NCI-H1417 treated with DMSO at 0.1 percent for 48 hours (cell line): ENCODE results near the gene CCR2.
"Not testable (repeated sequence)": the region's sequence is repeated elsewhere in the genome, so short reads cannot be mapped to it uniquely, and the experiment has no call there.

Experiments
- DNase-seq: peaks from one replicate; lab custom pipeline; 2025; lab: John Stamatoyannopoulos, UW

The CCR2 gene

DNA sequence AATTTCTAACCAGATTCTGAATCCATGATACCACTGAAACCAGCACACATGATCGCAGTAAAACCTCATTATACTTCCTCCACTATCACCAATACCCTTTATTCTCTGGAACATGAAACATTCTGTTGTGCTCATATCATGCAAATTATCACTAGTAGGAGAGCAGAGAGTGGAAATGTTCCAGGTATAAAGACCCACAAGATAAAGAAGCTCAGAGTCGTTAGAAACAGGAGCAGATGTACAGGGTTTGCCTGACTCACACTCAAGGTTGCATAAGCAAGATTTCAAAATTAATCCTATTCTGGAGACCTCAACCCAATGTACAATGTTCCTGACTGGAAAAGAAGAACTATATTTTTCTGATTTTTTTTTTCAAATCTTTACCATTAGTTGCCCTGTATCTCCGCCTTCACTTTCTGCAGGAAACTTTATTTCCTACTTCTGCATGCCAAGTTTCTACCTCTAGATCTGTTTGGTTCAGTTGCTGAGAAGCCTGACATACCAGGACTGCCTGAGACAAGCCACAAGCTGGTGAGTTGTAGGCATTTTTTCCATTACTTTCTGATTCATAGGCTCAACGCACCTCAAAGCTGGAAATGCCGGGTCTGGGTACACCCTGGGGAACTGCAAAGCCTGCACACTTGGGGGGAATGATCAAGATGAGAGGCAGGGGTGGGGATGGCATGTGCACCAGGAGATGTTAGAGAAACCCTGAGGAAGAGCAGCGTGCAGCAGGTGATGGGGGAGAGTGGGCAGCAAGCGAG is at the start of gene CCR2:
TSS of gene CCR2 (plus strand) at position 465 of the 764 bp plus-strand sequence. CDS start 3,417 bp downstream, outside the sequence.
- no peak for DNase-seq

DNA sequence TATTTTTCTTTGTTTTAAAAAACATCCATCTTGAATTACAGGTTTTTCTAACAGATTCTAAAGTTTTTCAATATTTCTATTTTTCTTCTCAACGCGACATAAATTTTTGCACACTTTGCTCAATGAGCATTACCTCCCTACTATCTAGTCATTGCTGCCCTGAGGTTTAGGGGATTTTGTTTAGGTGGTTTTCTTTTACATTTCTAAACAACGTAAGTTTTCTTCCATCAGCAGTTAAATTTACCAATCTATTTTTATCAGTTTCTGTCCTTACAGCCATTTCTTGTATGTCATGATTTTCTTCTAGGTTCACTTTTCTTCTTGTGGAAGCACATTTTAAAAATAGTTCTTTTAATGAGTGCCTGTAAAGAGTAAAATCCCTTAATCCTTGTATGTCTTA is 49.2 kb upstream of the CCR2 start:
- no peak for DNase-seq

DNA sequence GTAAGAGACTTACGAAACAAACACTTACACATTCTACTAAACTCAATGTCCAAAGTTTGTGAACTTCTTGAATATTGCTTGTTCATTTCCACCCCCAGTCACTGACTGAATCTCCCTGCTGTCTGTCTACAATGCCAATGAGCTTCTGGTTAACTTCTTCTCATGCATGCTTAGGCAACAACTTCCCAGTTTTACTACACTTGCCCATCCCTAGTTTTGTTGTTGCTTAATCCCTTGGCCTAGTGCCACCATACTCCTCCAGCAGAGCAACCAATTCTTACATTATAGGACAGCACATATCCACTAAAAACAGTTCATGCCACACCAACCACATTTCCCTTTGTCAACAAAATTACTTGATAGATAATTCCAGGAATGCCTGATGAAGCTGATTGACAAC is 40.9 kb upstream of the CCR2 start:
- no peak for DNase-seq

DNA sequence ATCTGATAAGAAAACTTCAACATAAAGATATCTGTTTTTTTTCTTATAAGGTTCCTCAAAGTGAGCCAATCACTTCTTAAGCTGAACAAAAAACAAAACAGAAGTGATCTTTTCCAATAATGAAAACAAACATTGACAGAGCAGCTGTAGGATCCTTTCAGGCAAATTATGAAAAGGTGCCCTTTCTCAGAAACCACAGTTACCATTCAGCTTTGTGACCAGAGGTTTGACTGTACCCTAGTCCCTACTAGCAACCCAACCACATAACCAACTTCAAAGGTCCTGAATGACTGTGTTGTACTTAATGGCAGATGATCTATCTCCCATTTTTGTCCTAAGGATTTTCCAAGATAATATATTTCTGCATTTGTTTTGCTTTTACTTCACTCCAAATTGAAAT is 39.4 kb upstream of the CCR2 start:
- no peak for DNase-seq

DNA sequence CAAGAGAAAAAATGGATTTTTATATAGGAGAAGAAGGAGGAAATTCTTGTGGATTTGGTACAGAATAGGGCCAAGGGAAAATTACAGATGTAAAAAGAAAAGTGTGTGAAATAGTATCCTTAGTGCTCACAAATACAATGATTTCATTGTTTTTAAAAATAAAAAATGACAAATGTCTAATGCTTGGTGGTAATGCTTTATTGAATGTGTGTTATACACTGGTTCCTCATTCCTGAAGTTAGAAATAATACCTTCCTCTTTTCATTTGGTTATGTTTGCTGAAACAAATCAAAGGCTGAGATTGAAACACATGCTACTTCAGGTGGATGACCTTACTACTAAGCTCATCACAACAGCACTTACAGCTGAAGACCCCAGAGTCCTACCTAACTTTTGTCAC is 37.7 kb upstream of the CCR2 start:
- DNase-seq = no peak

DNA sequence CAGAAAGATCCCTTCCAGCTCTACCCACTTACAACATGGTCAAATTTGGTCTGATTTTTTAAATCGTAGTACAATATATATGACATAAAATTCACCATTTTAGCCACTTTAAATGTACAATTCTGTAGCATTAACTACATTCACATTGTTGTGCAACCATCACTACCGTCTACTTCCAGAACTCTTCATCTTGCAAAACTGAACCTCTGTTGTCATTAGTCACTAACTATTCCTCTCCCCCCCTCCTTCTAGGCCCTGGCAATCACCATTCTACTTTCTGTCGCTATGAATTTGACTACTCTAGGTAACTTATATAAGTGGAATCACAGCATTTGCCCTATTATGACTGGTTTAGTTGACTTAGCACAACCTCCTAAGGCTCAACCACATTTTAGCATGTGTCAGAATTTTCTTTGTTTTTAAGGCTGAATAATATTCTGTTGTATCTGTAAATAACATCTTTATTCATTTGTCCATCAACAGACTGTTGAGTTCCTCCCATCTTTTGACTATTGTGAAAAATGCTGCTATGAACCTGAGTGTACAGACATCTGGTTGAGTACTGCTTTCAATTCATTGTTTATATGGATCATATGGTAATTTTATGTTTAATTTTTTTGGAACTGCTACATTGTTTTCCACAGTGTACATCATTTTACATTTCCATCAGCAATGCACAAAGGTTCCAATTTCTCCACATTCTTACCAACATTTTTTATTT is 35.5 kb upstream of the CCR2 start:
- DNase-seq = no peak

DNA sequence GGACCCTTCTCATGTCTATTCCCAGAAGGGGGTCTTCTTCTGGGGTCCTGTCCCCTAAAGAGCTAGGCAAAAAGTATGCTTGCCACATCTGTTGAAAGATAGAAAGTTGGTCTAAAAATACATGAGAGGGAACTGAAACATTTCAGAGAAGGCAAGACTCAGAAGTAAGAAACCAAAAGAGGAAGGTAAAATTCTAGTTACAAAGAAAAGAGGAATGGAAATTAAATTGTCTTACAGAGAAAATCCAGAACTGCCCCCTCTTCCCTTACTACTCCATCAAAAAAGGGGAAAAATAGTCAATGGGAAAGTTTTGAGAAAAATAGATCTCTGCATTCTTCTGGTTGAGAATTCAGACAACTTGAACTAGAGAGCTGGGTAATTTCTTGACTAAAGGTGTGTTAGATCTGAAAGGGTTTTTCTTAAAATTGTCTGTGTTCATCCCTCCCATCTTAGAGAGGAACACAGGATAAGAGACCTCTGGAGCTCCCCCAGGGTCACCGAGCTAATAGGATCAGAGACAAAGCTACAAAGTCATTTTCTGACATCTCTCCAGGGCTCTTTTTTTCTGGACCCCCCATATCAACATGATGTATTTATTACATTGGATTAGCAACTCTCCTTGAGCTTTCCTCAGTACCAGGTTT is 32.3 kb upstream of the CCR2 start:
- no peak for DNase-seq

DNA sequence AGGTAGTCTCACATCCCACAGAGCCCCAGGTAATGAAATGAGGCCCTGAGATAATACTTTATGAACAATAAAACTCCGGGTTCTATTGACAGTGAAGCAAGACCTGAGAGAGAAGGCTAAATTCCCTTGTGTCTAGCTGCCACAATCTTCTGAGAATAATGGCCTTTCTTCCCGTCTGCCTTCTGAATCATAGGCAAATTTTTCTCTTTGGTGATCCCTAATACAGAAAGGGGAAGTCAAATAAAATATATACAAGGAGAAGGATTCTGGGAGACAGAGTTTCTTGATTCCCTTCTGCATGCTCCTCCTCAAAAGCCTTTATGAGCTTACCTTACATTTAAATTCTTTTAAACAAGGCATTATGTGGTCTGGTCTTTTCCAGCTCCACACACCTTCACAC is 29.9 kb upstream of the CCR2 start:
- DNase-seq = no peak

DNA sequence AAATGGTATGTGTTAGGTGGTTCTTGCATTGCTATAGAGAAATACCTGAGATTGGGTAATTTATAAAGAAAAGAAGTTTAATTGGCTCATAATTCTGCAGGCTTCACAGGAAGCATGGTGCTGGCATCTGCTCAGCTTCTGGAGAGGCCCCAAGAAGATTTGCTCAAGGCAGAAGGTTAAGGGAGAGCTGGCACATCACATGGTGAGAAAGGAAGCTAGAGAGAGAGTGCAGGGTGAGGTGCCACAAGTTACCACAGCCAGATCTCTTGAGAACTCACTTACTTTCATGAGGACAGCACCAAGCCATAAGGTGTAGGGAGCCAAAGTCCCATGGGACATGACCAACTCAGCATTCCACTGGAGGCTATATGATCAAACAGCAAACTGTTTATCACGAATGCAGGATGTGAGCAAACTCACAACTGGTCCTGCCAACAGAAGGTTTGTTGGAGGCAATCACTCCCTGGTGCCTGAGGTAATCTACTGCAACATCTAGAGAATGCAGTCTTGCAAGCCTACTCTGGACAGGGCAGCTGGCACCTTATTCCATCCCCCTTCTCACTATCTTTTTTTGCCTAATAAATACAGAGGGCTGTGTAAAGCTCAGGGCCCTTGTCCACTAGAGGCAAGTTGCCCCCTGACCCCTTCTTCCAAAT is 28.1 kb upstream of the CCR2 start:
- no peak for DNase-seq

DNA sequence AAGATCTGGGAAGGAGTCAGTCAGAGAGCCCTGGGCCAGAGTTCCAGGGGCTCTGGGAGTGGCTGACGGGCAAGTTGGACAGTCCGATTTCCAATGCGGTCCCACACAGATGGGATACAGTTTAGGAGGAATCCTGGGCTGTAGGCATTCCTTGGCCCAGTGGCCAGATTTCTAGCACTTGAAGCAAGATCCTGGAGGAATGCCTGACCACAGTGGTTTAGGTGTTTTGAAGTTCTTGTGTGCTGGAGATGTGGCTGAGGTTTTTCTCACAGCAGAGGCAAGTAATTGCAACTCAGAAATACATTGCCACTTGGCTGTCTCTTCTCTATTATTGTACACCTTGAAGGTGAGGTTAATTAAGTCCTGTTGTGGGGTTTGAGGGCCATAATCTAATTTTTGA is 23.2 kb upstream of the CCR2 start:
- DNase-seq = not testable (repeated sequence)

DNA sequence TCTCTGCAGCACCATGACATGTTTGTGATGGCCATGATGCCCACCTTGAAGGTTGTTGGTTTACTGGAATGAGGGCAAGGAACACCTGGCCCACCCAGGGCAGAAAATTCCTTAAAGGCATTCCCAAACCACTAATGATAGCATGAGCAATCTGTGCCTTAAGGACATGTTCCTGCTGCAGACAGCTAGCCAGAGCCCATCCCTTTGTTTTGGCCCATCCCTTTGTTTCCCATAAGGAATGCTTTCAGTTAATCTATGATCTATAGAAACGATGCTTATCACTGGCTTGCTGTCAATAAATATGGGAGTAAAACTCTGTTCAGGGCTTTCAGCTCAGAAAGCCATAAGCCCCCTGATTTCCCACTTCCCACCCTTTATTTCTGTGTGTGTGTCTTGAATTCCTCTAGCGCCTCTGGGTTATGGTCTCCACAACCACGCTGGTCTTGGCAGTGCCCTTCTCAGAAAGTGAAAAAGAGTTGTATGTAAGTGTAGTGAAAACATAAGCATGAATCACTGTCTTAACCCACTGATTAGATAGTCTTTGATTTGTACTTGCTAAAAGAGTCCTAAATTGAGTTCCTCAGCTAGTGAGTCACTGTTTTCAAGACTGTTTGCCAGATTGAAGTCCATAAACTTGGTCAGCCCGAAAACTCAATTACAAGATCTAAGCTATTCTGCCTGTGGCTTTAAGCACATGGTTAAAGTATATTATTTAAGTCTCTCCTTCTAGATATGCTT is 19.0 kb upstream of the CCR2 start:
- no peak for DNase-seq

DNA sequence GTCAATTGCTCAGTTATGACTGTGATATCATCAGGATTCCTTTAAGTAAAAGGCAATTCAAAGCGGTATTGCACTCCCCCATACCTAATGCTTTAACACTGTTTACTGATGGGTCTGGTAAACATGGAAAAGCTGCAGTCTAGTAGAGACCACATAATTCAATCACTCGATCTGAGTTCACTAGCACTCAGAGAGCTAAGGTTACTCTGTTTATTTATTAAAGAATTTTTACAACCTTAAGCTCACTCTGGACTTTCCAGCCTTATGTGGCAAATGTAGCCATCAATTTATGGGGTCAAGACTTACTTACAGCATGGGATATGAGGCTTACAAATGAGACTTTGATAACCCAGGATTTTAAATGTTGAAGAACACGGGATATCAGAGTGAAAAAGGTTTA is 18.4 kb upstream of the CCR2 start:
- no peak for DNase-seq

DNA sequence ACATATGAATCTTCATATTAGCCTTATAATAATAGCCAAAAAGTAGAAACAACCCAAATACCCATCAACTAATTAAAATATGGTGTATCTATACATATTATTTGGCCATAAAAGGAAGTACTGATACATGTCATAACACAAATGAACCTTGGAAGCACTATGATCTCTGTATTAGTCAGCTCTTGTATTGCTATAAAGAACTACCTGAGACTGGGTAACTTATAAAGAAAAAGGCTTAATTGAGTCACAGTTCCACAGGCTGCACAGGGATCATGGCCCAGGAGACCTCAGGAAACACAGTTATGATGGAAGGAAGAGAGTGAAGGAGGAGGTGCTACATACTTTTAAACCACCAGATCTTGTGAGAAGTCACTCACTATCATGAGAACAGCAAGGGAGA is 16.0 kb upstream of the CCR2 start:
- no peak for DNase-seq

DNA sequence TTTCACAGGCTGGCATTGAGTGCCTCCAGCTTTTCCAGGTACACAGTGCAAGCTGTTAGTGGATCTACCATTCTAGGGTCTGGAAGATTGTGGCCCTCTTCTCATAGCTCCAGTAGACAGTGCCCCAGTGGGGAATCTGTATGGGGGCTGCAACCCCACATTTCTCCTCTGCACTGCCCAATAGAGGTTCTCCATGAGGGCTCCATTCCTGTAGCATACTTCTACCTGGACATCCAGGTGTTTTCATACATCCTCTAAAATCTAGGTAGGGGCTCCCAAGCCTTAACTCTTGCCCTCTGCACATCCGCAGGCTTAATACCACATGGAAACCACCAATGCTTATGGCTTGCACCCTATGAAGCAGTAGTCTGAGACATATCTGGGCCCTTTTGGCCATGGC is 15.1 kb upstream of the CCR2 start:
- DNase-seq = no peak

DNA sequence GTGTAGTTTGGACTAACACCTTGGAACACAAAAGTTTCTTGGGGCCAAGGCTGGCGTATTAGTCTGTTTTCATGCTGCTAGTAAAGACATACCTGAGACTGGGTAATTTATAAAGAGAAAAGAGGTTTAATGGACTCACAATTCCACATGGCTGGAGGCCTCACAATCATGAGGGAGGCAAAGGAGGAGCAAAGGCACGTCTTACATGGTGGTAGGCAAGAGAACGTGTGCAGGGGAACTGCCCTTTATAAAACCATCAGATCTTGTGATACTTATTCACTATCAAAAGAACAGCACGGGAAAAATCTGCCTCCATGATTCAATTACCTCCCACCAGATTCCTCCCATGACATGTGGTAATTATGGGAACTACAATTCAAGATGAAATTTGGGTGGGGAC is 9.4 kb upstream of the CCR2 start:
- no peak for DNase-seq

DNA sequence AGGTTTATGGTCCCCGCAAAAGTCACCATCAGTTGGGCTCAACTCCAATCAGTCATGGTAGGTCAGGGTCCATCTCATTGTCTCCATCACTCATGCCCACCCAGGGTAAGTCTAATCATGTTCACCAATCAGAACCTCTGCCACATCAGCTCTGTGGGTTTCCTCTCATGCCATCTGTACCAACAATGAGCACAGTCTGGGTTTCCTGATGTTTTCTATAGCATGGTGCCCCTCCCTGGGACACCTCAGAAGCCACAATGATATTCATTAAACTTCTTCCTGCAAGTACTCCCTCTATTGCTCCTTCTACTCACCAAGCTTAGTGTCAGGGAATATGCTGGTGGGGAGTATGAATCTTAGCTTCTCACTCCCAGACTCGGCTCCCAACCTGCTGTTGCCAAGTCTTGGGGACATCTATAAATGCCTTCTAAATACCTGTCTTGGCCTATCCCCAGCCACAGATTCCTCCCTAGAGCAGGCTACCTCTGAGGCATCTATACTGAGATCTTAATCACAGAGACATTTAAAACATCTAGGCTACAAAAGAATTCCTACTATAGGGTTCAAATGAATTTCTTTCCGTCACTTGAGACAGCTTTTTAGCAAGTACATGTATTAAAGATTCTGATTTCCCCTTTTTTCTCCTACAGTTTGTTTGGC is 5.0 kb upstream of the CCR2 start:
- DNase-seq = no peak

DNA sequence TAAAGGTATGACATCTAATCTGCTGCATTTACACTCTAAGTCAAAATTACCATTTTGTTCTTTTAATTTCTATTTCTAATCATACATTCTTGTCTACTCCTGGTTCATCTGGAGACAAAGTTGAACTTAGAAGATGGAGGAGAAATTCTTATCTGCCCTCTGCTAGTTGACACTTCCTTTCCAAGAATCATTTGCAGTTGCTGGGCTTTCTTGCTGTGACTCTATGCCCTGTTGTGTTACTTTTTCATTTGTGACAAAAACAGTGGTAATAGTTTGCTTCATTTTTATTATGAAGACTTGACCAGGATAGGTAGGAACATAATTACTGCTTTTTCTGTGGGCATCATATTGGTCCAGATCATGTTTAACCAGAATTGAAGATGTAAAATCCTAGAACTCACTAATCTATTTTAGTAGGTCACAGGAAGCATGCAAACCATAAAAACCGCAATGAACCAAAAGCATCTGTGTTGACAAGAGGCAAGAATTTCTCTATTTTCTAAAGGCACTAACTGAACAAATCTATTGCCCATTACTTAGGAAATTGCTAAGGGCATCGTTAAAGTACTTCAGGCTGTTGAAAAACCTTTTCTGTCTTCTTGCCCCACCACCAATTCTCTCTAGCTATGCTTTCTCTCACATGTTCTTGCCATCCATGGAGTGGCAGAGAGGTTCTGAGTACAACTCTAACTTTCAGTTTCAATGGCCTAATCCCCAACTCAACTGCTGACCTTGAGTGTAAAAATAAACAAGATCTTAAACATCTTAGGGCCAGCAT is 4.2 kb upstream of the CCR2 start:
- no peak for DNase-seq

DNA sequence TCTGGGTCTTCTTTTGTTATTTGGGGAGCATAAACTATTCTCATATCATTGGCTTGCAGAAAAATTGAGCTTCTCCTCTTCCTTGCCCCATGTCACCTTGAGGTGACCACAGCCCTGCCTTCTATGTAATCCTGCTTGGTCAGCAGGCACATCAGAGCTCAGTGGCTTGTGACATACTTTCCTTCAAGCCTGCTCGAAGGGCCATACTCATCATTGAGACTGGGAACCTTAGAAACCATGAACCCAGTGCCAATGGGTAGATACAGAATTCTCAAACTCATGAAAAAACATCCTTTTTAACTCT is 3.7 kb upstream of the CCR2 start:
- no peak for DNase-seq

DNA sequence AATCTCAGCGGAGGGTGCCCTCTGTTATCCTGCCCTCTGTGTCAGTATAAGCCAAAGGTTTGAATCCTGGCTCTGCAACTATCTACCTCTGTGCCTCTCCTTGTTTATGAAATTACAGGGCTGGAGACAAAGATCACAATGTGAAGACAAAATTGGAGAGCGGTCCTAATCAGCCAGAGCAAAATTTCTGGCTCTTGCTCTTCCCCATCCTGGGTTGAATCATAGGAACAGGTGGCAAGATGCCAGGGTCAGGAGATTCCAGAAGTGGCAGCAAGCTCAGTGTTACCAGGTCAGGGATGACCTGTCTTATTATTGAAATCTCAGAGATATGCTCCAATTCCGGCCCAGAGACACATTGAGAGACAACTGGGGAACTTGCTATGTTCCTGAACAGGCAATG is 2.3 kb upstream of the CCR2 start:
- no peak for DNase-seq

DNA sequence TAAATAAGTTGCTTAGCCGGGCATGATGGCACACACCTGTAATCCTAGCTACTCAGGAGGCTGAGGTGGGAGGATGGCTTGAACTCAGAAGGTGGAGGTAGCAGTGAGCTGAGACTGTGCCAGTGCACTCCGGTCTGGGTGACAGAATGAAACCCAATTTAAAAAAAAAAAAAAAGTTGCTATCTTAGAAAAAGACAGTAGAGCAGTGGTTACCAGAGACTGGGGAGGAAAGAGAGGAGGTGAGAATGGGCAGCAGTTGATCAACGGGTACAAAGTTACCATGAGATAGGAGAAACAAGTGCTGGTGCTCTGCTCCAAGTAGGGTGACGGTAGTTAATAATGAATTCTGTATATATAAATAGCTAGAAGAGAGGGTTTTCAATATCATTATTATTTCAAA is 821 bp upstream of the CCR2 start:
- DNase-seq = no peak

DNA sequence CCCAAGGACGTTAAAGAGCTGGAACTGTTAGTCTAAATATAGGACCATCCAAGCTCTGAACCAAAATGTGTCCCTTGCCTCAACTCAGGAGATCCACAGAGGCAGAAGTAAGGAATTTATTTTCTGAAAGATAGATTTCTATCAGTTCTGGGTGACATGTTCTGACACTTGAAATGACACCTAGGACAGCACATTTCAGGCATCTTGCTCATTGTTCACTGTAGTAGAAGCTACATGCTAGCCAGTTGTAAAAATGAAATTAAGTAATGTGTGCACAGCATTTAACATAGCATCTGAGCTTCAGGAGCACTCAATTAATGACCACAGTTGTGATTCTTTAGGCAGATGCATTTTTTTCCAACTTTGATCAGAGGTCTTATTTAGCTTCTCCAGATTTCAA is 567 bp downstream of the CCR2 start:
- no peak for DNase-seq
